Calu3 (cell line): ENCODE data around the gene METTL25. TPM values are rescaled to one million over a fixed set of nuclear protein-coding genes. Genes with fewer than 3 reads are reported as not detected.

Source experiments
- BruUV-seq: library from RNA; stranded (reverse); fragments of 400-500 nt; replicated peaks from 2 replicates; lab custom pipeline; 2021; lab: Mats Ljungman, UMichigan
- CTCF ChIA-PET: fragments of 300-600 bp; sonication (Branson Sonifier 250); formaldehyde crosslinking; loops from one replicate; lab custom pipeline; 2022; ENCODE audit warnings: antibody characterized with exemption; lab: Charles Lee
- DNase-seq: peaks from one replicate; pipeline ENCODE4 v3.0.0; 2022
- H3K27ac Mint-ChIP-seq: one replicate; pipeline ENCODE4 v1.8.0; 2022; ENCODE audit warnings: mixed read lengths; ENCODE audit not compliant: unreplicated experiment
- H3K27me3 Mint-ChIP-seq: one replicate; pipeline ENCODE4 v1.8.0; 2022; ENCODE audit warnings: mixed read lengths; ENCODE audit not compliant: unreplicated experiment
- H3K36me3 Mint-ChIP-seq: one replicate; pipeline ENCODE4 v1.8.0; 2022; ENCODE audit warnings: mild to moderate bottlenecking, moderate library complexity, mixed read lengths; ENCODE audit not compliant: insufficient read depth, unreplicated experiment
- H3K4me1 Mint-ChIP-seq: one replicate; pipeline ENCODE4 v1.8.0; 2022; ENCODE audit warnings: mild to moderate bottlenecking, low read depth, mixed read lengths; ENCODE audit not compliant: unreplicated experiment
- H3K4me3 Mint-ChIP-seq: one replicate; pipeline ENCODE4 v1.8.0; 2022; ENCODE audit warnings: mild to moderate bottlenecking, low read depth, moderate library complexity, mixed read lengths; ENCODE audit not compliant: unreplicated experiment
- H3K9me3 Mint-ChIP-seq: one replicate; pipeline ENCODE4 v1.8.0; 2022; ENCODE audit warnings: low read depth, mixed read lengths; ENCODE audit not compliant: unreplicated experiment
- intact Hi-C: fragments of 100-400 bp; cut with micrococcal nuclease; formaldehyde crosslinking; loops from one replicate; pipeline ENCODE4 v1.10.0; 2022; ENCODE audit not compliant: unreplicated experiment
- total RNA-seq: library from RNA; stranded (reverse); gene quantifications from 2 replicates; pipeline ENCODE4 v1.2.3, GENCODE V29; 2022
- TF ChIP-seq, protein P1 (sequence below): fragments of 200-600 bp; IDR thresholded peaks from one replicate; pipeline ENCODE4 v1.8.0; 2022; ENCODE audit warnings: antibody characterized with exemption; ENCODE audit not compliant: unreplicated experiment

Gene METTL25
- total RNA-seq, 1 experiment from 2014 or later, result 6.7 TPM

DNA sequence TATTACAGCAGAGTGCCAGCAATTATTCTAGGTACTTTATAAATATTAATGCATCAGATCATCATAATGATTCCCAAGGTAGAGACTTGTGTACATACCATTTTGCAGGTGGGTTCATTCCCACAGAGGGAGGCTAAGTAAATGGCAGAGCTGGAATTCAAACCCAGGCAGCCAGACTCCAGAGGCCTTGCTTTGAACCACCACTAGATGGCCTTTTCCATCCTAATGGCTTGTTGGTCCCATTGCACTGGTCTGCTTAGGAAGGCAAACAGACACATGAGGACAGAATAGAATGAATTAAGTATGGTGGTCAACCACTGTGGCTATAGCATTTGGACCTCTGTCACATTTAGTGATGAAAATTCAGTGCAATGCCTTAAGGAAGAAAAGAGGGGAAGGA is 158.7 kb downstream of the METTL25 start:
- no peaks in the 10 kb centered on the region for H3K9me3 Mint-ChIP-seq
- no peaks in the 10 kb centered on the region for H3K4me1 Mint-ChIP-seq
- H3K27me3 Mint-ChIP-seq, result no peaks in the 10 kb centered on the region
- no peaks in the 10 kb centered on the region for H3K36me3 Mint-ChIP-seq
- intact Hi-C loops, result loop anchor here (2.0 kb wide), 1 partner anchor 132 kb away; no protein-coding TSS in a partner anchor
- no TSS peak for BruUV-seq
- TF ChIP-seq, protein P1, sequence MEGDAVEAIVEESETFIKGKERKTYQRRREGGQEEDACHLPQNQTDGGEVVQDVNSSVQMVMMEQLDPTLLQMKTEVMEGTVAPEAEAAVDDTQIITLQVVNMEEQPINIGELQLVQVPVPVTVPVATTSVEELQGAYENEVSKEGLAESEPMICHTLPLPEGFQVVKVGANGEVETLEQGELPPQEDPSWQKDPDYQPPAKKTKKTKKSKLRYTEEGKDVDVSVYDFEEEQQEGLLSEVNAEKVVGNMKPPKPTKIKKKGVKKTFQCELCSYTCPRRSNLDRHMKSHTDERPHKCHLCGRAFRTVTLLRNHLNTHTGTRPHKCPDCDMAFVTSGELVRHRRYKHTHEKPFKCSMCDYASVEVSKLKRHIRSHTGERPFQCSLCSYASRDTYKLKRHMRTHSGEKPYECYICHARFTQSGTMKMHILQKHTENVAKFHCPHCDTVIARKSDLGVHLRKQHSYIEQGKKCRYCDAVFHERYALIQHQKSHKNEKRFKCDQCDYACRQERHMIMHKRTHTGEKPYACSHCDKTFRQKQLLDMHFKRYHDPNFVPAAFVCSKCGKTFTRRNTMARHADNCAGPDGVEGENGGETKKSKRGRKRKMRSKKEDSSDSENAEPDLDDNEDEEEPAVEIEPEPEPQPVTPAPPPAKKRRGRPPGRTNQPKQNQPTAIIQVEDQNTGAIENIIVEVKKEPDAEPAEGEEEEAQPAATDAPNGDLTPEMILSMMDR, result peak; percentile 50
- H3K27ac Mint-ChIP-seq, result no peak overlapping the region
- CTCF ChIA-PET, result interaction anchor here (1.1 kb wide), 1 partner anchor 118 kb away, joined by 3 read pairs; no protein-coding TSS in a partner anchor
- H3K4me3 Mint-ChIP-seq, result no peak overlapping the region
- peak; percentile 39 for DNase-seq

DNA sequence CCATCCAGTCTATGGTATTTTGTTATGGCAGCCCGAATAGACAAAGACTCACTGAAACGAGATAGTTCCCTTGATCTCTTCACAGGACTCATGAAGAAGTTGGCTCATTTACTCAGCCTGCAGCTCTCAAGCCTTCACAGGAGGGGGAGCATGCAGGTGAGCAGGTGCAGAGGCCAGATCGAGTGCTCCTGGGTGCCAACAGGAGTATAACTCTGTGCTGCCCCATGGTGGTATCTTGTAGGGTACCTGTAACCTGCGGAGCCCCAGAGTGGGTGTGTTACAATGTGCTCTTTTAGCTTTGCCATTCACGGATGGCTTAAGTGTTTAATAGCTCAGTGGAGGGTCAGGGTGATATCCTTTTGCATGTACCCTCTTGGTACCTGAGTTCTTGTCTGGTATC is 159.5 kb downstream of the METTL25 start:
- no peaks in the 10 kb centered on the region for H3K4me1 Mint-ChIP-seq
- intact Hi-C loops, result loop anchor here (2.0 kb wide), 1 partner anchor 133 kb away; no protein-coding TSS in a partner anchor
- CTCF ChIA-PET, result interaction anchor here (1.1 to 1.3 kb wide), 2 partner anchors 9 to 119 kb away, joined by 3 read pairs; no protein-coding TSS in a partner anchor
- BruUV-seq, result no TSS peak
- H3K27ac Mint-ChIP-seq, result no peak overlapping the region
- TF ChIP-seq, protein P1, result no peak
- no peaks in the 10 kb centered on the region for H3K27me3 Mint-ChIP-seq
- H3K9me3 Mint-ChIP-seq, result no peaks in the 10 kb centered on the region
- H3K36me3 Mint-ChIP-seq, result no peaks in the 10 kb centered on the region
- no peak overlapping the region for H3K4me3 Mint-ChIP-seq
- DNase-seq, result peak; percentile 21

DNA sequence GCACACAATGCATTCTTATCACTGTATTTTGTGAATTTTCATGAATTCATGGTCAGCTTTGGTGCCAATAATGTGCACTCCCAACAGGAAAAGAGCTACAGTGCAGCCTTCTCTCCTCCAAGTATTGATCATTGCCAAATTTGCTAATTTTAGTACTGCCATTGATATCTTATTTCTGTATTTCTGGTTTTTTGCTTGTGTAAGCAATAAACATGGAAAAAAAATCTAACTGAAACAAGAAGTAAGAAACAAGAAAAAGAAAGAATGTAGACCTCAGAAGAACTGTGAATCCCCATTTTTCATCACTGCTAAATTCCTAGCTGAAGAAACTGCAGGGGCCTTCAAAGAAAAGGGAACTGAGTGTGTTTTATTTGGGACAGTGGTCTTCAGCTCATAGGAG is 161.2 kb downstream of the METTL25 start:
- intact Hi-C loops, result no loop called here
- H3K36me3 Mint-ChIP-seq, result no peaks in the 10 kb centered on the region
- no peaks in the 10 kb centered on the region for H3K27me3 Mint-ChIP-seq
- peaks cover 12% of the 10 kb centered on the region for H3K4me1 Mint-ChIP-seq
- H3K27ac Mint-ChIP-seq, result no peak overlapping the region
- H3K4me3 Mint-ChIP-seq, result no peak overlapping the region
- no peak for DNase-seq
- TF ChIP-seq, protein P1, result no peak
- BruUV-seq, result no TSS peak
- CTCF ChIA-PET, result no interaction called here
- H3K9me3 Mint-ChIP-seq, result no peaks in the 10 kb centered on the region

DNA sequence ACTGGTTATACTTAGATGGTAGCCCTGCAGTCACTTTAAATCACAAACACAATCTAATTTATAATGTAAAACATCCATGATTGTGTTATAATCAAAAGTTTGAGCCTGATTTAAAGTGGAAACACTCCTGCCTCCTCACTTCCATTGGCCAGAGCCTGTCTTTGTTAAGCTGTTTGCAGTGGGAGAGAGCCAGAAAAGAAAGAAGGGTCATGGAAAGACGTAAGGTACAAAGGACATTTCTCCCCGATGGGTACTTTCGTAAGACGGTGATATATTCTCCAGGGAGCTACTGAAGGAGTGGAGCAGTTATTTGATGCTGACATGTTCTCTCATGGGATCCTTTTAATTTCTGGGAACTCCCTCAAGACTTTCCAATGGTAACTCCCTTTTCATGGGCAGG is 164.0 kb downstream of the METTL25 start:
- no peak overlapping the region for H3K27ac Mint-ChIP-seq
- H3K4me1 Mint-ChIP-seq, result peaks cover 18% of the 10 kb centered on the region

More for the DNA sequence above, 164.0 kb downstream of the METTL25 start:
- Mint-ChIP-seq H3K27me3 (no peaks in the 10 kb centered on the region), H3K36me3 (no peaks in the 10 kb centered on the region), H3K4me3 (no peak overlapping the region), H3K9me3 (no peaks in the 10 kb centered on the region)
- CTCF ChIA-PET, result no interaction called here
- no TSS peak for BruUV-seq
- TF ChIP-seq, protein P1, result no peak
- intact Hi-C loops, result loop anchor here (10.0 kb wide), 3 partner anchors 473 to 1983 kb away; no protein-coding TSS in a partner anchor
- DNase-seq, result no peak
